GM10248 (cell line): ENCODE measurements around the gene CMIP.
A peak's percentile ranks its signal among the peaks of the same experiment; 100 is the strongest.

ENCODE experiments used
- CTCF ChIA-PET: fragments of 300-600 bp; sonication (Branson Sonifier 250); formaldehyde crosslinking; extraction: SDS; loops from one replicate; lab custom pipeline; 2021; ENCODE audit warnings: antibody characterized with exemption; lab: Yijun Ruan, JAX
- POLR2A ChIA-PET: fragments of 350-650 bp; sonication (Branson Sonifier 250); formaldehyde crosslinking; extraction: SDS; loops from one replicate; lab custom pipeline; 2020; ENCODE audit warnings: antibody characterized with exemption; lab: Yijun Ruan, JAX
- DNase-seq: peaks from one replicate; pipeline ENCODE4 v3.0.0; 2012; ENCODE audit errors: extremely low spot score
- TF ChIP-seq, protein P1 (sequence below): IDR thresholded peaks from 2 replicates; pipeline ENCODE4 v1.5.1; 2012; ENCODE audit warnings: mild to moderate bottlenecking, low read depth; ENCODE audit errors: extremely low read depth, missing control alignments, control extremely low read depth

Gene CMIP

DNA sequence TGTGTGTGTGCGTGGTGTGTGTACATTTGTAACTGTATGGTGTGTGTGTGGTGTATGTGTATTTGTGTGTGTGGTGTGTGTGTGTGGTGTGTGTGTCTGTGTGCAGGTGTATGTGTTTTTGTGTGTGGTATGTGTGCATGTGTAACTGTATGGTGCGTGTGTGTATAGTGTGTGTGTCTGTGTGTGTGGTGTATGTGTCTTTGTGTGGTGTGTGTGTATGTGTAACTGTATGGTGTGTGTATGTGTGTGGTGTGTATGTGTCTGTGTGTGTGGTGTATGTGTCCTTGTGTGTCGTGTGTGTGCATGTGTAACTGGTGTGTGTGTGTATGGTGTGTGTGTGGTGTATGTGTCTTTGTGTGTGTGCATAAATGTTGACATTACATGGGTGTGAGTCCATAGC is 170.8 kb downstream of the CMIP start:
- POLR2A ChIA-PET = no interaction called here
- CTCF ChIA-PET = interaction anchor here (0.9 to 1.5 kb wide), 3 partner anchors 15 to 115 kb away, joined by 3 read pairs; no protein-coding TSS in a partner anchor

DNA sequence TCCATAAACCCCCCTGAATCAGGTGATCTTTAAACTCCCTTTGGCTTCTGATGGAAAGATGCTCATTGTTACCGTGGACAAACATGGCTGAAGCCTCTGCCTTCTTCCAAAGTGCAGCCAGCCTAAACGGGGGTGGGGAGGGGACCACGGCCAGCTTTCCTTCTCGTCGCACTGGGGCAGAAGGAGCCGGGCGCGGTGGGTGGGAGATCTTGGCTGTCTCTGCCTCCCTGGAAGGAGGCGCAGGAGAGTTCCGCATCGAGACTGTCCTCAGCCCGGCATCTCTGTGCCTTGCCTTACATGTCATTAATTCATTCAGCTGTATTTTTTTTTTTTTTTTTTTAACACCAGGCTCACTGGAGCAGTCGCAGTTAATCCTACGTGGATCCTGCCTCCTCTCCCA is 171.2 kb downstream of the CMIP start:
- TF ChIP-seq, protein P1, sequence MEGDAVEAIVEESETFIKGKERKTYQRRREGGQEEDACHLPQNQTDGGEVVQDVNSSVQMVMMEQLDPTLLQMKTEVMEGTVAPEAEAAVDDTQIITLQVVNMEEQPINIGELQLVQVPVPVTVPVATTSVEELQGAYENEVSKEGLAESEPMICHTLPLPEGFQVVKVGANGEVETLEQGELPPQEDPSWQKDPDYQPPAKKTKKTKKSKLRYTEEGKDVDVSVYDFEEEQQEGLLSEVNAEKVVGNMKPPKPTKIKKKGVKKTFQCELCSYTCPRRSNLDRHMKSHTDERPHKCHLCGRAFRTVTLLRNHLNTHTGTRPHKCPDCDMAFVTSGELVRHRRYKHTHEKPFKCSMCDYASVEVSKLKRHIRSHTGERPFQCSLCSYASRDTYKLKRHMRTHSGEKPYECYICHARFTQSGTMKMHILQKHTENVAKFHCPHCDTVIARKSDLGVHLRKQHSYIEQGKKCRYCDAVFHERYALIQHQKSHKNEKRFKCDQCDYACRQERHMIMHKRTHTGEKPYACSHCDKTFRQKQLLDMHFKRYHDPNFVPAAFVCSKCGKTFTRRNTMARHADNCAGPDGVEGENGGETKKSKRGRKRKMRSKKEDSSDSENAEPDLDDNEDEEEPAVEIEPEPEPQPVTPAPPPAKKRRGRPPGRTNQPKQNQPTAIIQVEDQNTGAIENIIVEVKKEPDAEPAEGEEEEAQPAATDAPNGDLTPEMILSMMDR = no peak
- ChIA-PET POLR2A (no interaction called here), CTCF (interaction anchor here (0.9 to 2.0 kb wide), 4 partner anchors 15 to 211 kb away, joined by 3 to 6 read pairs (median 3); no protein-coding TSS in a partner anchor)
- no peak for DNase-seq

More for the DNA sequence above, 170.8 kb downstream of the CMIP start:
- no peak for DNase-seq
- TF ChIP-seq, protein P1 = no peak

DNA sequence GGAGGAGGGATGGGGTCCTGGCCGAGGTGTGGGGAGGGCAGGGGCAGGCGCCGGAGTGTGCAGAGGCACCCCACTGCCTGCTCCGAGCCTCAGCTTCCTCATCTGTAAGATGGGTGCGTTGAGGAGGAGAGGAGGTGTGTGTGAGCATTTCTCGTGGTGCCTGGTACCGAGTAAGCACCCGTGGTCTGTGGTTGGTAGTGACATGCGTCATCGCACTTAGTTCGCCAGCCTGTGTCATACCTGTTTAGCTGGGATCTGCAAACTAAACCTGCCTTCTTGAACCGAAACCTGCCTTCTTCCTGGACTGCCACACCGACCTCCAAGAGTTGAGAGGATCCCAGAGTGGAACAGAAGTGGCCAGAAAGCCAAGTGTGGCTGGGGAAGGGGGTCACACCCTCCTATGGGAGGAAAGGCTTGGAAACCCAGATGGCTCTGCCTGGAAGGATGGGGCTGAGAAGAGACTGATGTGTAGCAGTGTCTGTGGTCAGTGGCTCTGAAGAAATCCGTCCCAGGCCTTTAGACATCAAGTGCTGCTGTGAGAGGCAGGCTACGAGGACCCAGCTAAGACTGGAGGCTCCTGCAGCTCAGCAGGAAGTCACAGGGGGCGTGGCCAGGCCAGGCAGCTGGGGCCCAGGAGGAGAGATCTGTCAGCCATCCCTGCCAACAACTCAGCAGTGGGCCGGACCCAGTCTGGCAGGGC is 171.9 kb downstream of the CMIP start:
- CTCF ChIA-PET = interaction anchor here (0.9 to 2.0 kb wide), 6 partner anchors 16 to 212 kb away, joined by 3 to 6 read pairs (median 3); no protein-coding TSS in a partner anchor
- peak; percentile 80 for DNase-seq
- TF ChIP-seq, protein P1 = no peak
- POLR2A ChIA-PET = no interaction called here

DNA sequence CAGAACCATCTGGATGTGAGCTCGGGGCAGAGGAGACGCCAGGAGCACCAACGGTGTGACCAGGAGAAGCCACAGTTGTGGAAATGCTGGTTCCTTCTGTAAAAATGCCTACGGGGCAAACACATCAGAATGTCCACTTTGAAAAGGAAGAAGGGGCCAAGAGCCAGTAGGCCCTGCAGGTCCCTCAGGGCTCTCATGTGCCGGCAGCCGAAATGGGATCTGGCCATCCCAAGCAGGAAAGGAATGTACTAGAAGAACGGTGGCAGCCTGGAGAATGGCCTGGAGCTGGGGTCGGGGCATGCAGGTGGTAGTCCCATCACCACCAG is 172.4 kb downstream of the CMIP start:
- POLR2A ChIA-PET = no interaction called here
- DNase-seq = no peak
- CTCF ChIA-PET = interaction anchor here (1.0 to 2.0 kb wide), 4 partner anchors 80 to 212 kb away, joined by 3 to 6 read pairs (median 4); no protein-coding TSS in a partner anchor
- TF ChIP-seq, protein P1 = no peak

DNA sequence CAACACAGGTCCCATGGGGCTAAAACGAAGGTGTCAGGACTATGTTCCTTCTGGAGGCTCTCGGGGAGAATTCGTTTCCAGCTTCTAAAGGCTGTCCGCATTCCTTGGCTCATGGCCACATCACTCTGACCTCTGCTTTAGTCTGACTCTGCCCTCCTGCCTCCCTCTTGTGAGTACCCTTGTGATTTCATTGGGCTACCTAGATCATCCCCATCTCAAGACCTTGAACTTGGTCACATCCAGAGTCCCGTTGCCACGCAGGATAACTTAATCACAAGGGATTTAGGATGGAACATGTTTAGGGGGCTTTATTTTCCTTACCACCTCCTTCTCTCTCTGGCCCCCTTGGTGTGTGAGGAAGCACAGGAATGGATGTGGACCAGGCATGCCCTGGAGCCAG is 173.6 kb downstream of the CMIP start:
- no peak for DNase-seq
- CTCF ChIA-PET = interaction anchor here (1.0 to 7.5 kb wide), 2 partner anchors 106 to 143 kb away, joined by 3 to 43 read pairs; no protein-coding TSS in a partner anchor

DNA sequence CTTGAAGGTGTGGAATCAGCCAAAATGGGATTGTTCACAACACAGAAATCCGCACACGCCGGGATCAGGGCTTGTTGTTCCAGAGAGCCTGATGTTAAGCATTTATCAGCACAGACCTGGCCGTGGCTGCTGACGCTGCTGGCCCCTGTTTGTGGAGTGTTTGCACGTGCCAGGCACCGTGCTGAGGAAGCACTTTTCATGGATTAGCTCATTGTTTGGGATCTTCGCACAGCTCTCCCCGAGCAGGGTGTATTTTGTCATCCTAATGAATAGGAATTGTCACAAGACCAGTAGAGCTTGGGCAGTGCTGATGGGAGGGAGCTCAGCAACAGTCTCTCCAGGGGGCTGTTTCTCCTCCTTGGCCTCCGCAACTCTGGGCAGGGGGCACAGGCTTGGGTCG is 174.1 kb downstream of the CMIP start:
- POLR2A ChIA-PET = no interaction called here
- TF ChIP-seq, protein P1 = no peak
- CTCF ChIA-PET = interaction anchor here (7.5 kb wide), 1 partner anchor 105 kb away, joined by 43 read pairs; no protein-coding TSS in a partner anchor
- DNase-seq = no peak

More for the DNA sequence above, 173.6 kb downstream of the CMIP start:
- TF ChIP-seq, protein P1 = no peak
- POLR2A ChIA-PET = no interaction called here
